Skin epidermis (tissue), 12 donors: ENCODE measurements around the gene SSH3.
A peak's percentile ranks its signal among the peaks of the same experiment; 100 is the strongest.

Source experiments
- H3K27ac ChIP-seq, 21 experiments: fragments of 200-600 bp; sonication (generic) in 11 of 21; one replicate each; pipeline ENCODE4 v1.5.0; 2020; ENCODE audit warnings: mild to moderate bottlenecking in 3 of 21, inconsistent platforms in 2 of 21, moderate library complexity in 2 of 21
- H3K4me3 ChIP-seq, 7 experiments: fragments of 200-600 bp; sonication (generic) in 2 of 7; one replicate each; pipeline ENCODE4 v1.5.0; 2020; ENCODE audit warnings: inconsistent platforms in 2 of 7, mild to moderate bottlenecking in 2 of 7, moderate library complexity in 1 of 7

SSH3 gene, protein sequence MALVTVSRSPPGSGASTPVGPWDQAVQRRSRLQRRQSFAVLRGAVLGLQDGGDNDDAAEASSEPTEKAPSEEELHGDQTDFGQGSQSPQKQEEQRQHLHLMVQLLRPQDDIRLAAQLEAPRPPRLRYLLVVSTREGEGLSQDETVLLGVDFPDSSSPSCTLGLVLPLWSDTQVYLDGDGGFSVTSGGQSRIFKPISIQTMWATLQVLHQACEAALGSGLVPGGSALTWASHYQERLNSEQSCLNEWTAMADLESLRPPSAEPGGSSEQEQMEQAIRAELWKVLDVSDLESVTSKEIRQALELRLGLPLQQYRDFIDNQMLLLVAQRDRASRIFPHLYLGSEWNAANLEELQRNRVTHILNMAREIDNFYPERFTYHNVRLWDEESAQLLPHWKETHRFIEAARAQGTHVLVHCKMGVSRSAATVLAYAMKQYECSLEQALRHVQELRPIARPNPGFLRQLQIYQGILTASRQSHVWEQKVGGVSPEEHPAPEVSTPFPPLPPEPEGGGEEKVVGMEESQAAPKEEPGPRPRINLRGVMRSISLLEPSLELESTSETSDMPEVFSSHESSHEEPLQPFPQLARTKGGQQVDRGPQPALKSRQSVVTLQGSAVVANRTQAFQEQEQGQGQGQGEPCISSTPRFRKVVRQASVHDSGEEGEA

DNA sequence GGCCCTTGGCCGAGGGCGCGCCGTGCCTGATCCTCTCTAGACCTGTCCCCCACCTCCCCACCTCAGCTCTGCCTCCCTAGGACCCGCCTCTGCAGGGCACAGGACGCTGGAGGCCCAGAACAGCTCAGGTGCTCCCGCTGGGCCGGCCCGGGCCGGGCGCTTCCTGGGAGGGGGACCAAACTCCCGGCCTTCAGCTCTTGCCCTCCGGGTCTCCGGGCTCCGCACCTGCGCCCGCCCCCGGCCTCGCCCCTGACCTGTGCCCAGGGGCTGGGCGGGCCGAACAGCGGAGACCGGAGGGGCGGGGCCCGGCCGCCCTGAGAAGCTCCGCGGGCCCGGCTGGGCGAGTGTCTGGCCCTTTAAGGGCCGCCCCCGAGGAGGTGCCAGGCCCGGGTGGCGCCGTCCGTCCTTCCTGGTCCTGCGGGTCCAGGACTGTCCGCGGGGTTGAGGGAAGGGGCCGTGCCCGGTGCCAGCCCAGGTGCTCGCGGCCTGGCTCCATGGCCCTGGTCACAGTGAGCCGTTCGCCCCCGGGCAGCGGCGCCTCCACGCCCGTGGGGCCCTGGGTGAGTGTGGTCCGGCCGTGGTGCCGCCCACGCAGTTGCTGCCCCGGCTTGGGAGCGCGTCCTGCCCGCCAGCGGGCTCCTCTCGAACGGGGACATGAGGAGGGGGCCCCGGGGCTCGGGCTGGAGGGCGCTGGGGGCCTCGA, at the start of gene SSH3:
TSS of gene SSH3 (plus strand) at position 399 of the 703 bp plus-strand sequence. CDS start at position 495, 96 bp downstream.
- peak within 1 kb of the TSS; percentile 71 to 99 (median 94) for H3K27ac ChIP-seq
- H3K4me3 ChIP-seq: peak within 1 kb of the TSS; percentile 64 to 98 (median 76)

DNA sequence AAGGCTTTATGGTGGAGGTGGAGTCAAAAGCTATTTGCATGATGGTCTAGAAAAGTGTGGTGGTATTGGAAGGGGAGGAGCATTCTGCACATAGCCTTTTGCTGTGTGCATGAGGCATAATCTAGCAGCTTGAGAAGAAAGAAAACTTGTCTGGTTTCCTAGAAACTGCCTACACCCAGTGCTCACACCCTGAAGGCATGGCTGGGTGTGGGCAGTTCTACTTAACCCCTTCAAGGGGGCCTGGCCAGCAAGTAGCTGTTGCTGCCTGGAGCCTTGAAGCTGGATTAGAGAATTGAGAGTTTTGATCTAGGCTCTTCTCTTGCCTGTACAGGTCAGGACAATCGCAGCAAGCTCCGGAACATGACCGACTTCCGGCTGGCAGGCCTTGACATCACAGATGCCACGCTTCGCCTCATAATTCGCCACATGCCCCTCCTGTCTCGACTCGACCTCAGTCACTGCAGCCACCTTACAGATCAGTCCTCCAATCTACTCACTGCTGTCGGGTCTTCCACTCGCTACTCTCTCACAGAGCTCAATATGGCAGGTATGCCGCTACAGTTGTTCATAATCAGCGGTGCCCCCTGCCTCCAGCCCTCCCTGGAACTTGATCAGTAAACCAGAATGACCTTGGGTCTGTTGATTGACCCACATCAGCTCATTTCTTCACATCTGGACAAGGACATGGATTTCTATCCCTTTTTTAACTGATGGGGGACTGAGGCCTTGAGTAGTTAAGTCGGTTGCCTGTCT, 49.3 kb upstream of the SSH3 start:
- Histone ChIP-seq H3K27ac (peak overlapping the region in 15 of 21 experiments; percentile 5 to 77 (median 60)), H3K4me3 (no peak overlapping the region)

DNA sequence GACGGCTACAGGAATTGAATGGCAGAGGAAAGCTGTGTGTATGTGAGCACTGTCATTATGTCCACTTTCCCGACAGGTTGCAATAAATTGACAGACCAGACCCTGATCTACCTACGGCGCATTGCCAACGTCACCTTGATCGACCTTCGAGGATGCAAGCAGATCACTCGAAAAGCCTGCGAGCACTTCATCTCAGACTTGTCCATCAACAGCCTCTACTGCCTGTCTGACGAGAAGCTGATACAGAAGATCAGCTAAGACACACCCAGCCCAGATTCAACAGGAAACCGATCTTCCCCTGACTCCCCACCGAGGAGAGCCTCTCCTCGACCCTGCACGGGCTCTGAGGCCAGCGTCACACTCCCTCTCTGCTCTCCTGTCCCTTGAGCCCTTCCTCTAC, 48.5 kb upstream of the SSH3 start:
- peak overlapping the region in 9 of 21 experiments; percentile 37 to 77 (median 60) for H3K27ac ChIP-seq
- no peak overlapping the region for H3K4me3 ChIP-seq

DNA sequence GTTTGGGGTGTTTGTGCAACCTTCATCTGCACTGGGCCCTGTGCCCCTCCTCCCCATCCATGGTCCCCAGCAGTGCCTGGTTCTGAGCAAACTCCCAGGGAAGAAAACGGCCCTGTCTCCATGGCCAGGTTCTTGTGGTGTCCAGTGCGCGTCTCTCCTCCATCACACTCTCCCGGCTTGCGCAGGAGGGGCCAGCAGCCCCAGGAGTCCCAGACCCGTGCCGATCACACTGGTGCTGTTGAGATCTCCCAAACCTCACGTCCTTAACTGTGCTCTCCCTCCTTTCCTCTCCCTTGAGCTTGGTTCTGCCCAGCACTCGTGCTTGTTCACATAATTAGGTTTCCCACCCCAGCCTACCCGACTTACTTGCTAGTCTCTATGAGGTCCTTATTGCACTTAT, 48.0 kb upstream of the SSH3 start:
- H3K4me3 ChIP-seq: no peak overlapping the region
- H3K27ac ChIP-seq: peak overlapping the region in 7 of 21 experiments; percentile 2 to 77 (median 47)

DNA sequence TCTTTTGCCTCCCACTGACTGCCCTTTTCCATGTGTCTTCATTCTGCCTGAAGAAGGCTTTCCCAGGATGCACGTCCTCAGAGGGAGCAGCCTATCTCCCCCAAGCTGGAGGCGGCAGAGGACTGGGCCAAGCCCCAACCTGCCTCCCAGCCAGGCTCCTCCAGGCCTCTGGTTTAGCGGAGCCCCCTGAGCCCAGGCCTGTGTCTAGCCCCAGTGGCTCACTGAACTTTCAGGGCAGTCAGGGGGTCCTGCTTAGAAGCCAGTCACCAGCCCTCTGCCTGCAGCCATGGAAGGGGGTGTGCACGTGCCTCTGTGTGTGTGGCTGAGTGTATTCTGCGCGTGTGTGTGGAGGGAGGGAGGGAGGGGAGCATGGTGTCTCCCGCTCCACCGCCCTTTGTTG, 47.5 kb upstream of the SSH3 start:
- Histone ChIP-seq H3K27ac (peak overlapping the region in 5 of 21 experiments; percentile 2 to 77 (median 47)), H3K4me3 (no peak overlapping the region)

DNA sequence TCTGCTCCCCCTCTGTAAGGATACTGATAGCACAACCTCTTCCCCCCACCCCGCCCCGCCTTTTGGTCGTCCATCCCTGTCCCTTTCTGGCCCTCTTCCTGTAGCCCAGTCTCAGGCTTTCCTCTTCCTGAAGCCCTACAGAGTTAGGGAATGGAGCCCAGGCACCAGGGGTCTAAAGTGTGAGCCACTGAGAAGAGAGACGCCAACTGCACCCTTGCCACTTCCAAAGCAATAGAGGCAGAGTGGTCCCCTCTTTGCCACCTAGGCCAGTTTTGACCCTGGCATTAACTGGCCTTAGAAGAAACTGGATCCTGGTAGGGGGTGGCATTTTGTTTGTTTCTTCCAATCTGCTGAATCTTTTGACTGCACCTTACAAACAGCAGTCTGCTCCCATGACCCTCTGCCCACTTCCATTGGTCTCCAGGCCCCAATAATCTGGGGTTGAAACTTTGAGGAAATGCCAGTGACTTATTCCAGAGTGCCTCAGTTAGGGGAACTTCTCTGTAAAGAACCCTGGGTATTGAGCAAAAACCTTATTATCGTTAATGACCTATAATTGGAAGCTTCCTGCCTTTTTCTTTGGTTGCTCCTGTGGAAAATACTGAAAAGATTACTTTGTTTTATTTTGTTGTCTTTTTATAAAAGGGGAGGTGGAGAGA, 46.7 kb upstream of the SSH3 start:
- peak overlapping the region in 1 of 21 experiments; percentile 43 for H3K27ac ChIP-seq

DNA sequence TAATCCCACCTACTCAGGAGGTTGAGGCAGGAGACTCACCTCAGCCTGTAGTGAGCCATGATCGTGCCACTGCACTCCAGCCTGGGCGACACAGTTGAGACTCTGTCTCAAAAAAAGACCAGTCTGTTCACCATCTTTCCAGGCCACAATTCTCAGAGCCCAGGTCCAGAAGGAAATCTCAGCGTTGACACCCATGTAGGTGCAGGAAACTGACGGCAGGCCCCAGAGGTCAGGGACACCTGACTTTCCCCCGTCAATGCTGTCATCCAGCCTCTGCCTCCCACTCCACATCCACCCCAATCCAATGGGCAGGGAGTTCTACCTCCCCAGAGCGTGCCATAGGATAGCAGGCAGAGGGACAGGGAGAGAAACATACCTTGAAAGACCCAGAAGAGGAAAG, 42.9 kb upstream of the SSH3 start:
- H3K4me3 ChIP-seq: no peak overlapping the region
- no peak overlapping the region for H3K27ac ChIP-seq

More for the DNA sequence above, 46.7 kb upstream of the SSH3 start:
- no peak overlapping the region for H3K4me3 ChIP-seq

DNA sequence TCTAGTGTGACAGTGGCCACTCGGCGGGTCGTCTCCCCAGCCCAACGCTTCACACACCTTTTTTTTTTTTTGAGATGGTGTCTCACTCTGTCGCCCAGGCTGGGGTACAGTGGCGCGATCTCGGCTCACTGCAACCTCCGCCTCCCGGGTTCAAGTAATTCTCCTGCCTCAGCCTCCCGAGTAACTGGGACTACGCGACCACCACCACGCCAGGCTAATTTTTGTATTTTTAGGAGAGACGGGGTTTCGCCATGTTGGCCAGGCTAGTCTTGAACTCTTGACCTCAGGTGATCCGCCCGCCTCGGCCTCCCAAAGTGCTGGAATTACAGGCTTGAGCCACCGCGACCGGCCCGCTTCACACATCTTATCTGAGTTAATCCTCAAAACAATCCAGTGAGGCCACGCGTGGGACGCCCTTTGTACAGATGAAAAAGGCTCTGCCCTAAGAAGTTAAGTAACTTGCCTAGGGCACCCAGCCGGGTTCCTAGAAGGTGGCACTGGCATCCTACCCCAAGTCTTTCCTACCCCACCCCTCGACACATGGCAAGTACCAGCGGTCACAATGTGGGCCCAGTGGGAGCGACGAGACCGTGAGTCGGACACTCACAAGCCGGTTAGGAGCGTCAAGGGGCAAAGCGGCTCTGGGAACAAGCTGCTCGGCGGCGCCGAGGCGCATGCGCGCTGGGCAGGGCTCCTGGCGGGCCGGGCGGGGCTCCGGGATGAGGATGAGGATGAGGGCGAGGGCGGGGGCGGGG, 42.3 kb upstream of the SSH3 start:
- Histone ChIP-seq H3K27ac (peak overlapping the region in 7 of 21 experiments; percentile 26 to 66 (median 35)), H3K4me3 (peak overlapping the region in 4 of 7 experiments; percentile 4 to 20 (median 15))

DNA sequence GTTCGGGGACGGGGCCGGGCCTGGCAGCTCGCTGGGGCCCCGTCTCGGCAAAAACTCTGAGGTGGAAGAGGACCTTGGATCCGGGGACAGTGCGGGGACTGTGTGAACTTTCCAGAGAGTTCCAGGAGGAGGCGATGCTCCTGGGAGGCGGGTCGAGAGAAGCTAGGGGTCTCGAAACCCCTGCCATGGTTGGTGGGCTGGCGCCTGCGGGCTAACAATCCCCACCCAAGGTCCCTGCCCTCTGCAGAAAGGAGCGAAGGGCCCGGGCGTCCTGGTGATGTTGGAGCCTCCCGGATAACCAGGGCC, 41.7 kb upstream of the SSH3 start:
- H3K4me3 ChIP-seq: peak overlapping the region in 4 of 7 experiments; percentile 4 to 20 (median 15)
- H3K27ac ChIP-seq: peak overlapping the region in 8 of 21 experiments; percentile 26 to 83 (median 36)

DNA sequence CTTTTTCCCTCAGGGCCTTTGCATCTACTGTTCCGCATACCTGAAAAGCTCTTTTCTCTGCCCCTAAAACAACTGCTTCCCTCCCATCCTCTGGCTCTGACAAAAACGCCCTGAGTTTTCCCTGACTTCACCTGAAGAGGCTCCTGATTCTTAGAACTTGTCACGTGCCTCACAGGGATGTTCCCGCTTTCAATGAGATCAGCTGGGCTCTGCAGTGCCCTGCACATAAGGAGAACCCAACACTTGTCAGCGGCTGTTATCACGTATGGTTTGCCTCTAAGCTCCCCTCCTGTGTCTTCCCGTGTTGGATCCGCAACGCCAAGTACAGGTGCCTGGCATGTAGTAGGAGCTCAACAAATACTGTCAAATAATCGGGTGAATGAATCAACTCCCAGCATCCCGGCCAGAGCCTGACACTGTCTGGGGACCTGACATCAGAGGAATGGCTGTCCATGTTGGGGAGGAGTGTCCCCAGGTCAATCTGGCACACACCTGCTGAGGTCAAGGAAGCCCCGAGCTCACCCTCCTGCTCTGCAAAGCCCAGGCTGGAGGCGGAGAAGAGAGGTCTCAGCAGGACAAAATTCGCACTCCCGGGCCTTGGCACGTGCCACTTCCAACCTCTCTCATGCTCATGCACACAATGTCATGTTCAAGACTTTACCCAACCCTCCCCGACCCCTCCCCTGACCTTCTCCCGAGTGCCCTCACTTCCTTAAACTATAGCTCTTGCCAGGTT, 41.2 kb upstream of the SSH3 start:
- peak overlapping the region in 2 of 7 experiments; percentile 4 to 14 for H3K4me3 ChIP-seq
- H3K27ac ChIP-seq: peak overlapping the region in 13 of 21 experiments; percentile 26 to 89 (median 80)

DNA sequence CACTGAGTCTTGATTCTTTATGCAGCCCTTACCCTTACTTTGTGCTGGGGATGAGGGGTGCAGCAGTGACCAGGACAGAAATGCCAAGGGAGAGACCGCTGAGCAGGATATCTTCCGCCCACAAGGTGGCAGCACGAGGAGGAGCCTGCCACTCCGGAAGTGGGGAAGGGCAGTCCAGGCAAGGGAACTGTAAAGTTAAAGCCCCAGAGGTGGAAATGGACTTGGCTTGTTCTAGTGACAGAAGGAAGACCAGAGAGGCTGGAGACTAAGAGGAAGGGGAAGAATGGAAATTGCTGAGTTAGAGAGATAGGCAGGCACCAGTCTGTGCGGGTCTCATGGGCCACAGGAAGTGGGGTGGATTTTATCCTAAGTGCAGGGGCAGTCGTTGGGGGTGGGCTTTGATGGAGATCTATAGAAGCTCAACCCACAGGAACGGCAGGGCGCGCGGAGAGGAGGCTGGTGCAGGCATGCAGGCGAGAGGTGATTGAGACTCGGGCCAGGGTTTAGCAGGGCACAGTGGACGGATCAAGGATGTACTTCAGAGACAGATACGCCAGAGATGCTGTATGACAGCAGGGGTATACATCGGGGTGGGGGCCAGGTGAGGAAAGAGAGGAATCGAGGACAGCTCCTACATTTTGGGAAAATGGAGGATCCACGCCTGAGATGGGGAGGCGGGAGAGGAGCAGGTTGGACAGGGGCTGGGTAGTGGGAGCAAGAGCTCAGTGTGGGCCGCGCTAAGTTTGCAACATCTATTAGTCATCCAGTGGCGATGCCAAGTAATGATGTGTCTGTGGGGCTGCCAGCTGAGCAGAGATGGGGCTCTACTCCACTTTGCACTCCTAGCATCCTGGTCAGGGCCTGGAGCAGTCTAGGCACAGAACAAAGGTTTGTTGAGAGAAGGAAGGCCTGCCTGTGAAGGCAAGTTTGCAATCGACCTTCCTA, 40.3 kb upstream of the SSH3 start:
- H3K4me3 ChIP-seq: peak overlapping the region in 1 of 7 experiments; percentile 0

DNA sequence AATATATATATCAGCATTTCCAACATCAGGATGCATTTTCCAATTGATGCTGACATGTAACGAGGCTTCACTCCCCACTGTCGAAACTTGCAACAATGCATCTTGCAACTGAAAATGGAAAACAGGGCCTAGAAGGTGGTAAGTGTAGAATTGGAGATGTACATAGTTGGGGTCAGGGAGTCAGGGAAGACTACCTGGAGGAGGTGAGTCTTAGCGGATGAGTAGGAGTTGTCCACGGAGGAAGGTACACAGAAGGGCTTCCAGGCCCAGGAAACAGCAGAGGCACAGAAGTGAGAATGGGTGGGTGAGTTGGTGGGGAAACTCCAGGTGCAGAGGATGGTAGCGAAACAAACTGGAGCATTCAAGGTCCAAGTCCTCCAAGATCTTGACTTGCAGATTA, 39.1 kb upstream of the SSH3 start:
- Histone ChIP-seq H3K4me3 (no peak overlapping the region), H3K27ac (peak overlapping the region in 17 of 21 experiments; percentile 23 to 89 (median 76))

More for the DNA sequence above, 40.3 kb upstream of the SSH3 start:
- peak overlapping the region; percentile 33 to 89 (median 75) for H3K27ac ChIP-seq

DNA sequence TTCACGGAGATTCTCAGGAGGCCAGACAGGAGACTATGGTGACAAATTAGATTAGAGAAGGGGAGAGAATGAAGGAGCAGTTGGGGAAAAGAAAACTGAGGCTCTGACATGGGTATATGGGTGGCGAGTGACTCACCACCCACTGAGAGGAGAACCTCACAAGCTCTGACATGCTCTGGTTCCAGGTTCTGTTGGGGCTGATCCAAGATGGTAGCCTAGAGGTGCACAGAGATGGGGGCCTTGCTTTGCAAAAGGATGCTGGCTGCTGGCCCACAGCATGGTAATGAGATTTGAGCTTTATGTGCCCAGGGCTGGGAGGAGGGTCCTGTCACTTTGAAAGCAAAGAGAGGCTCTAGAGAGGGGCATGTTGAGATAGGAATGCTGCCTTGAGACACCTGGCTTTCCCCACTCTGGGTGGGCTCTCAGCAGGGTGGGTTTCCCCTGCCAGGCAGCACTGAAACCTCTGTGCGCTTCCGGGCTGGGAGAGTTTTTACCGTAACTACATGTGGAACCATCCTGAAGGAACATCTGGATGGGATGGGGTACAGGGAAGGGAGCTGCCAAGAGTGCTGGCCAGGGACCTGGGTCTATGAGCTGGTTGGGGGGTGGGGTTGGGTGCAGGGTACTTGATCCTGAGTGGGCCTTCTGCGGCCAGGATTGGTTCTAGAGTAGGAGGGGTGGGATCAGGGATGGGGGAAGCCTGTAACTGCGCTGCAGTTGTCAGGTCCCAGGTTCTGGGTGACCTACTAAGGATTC, 38.3 kb upstream of the SSH3 start:
- Histone ChIP-seq H3K4me3 (no peak overlapping the region), H3K27ac (peak overlapping the region in 16 of 21 experiments; percentile 14 to 89 (median 76))

DNA sequence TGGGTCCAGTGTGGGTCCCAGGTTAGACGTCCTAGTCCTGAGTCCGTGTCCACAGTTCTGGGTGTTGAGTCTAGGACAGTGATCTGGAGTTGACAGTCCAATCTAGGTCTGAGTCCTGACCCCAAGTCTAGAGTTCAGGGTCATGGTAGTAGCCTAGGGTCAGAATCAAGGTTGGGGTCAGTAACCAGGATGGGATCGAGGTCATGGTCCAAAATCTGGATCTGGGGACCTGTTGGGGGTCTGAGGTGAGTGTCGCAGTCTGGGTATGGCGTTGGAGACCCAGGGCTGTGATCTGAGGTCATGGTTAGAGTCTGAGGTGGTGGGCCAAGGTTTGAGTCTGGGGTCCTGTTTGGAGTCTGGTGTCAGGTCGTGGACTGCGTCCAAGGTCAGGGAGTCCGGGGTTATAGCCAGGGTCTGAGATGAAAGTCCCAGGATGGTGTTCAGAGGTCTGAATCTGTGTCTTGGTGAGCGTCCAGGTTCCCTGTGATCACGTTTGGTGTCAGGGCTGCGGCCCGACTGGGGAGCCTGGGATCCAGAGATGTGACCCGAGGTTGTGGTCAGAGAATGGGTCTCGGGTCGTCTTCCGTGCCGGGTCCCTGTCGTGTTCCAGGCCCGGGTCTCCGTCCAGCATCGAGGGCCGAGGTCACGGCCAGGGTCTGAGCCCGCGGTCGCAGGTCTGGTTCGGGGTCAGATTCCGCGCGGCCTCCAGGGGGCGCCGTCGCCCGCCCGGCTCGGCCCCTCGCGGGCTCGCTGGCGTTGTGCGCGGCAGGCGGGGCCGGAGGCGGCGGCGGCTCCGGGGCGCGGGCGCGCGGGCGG, 37.5 kb upstream of the SSH3 start:
- Histone ChIP-seq H3K27ac (peak overlapping the region in 20 of 21 experiments; percentile 50 to 89 (median 74)), H3K4me3 (peak overlapping the region in 4 of 7 experiments; percentile 7 to 28 (median 13))
